ENCODE data around the gene ARSG. TPM values are rescaled to one million over a fixed set of nuclear protein-coding genes. Genes with fewer than 3 reads are reported as not detected.
A peak's percentile ranks its signal among the peaks of the same experiment; 100 is the strongest.

The ARSG gene
- total RNA-seq, 1 donor from 2014 or later, result 19.5 TPM

DNA sequence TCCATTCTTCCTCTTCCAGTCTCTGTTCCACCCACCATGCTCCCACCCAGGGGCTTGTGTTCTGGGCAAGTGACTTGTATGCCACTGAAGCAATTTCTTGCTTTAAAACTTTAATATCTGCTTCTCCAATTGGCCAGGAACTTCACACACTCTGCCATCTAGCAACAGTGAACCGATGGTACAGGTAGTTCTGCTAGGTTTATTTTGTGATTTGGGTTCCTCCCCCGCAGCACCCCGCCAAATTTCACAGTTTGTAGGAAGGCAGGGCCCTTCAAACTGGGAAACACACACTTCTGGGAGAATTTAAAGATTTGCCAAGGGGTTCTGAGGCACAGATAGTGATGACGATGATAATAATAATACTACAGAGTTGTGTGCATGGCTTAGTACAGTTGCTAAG, 3.3 kb downstream of the ARSG start:
- peaks cover 26% of the 10 kb centered on the region for H3K4me1 Mint-ChIP-seq
- Histone ChIP-seq H3K27me3 (peaks cover 37% of the 10 kb centered on the region), H3F3A (ENCODE audit: low read depth) (peaks cover 50% of the 10 kb centered on the region), H3K27ac (no peak overlapping the region), H3K36me3 (no peaks in the 10 kb centered on the region), H3K4me1 (peaks cover 47% of the 10 kb centered on the region), H3K4me3 (no peak overlapping the region), H3K4me2 (no peak overlapping the region), H3K9me3 (ENCODE audit: low read depth) (no peaks in the 10 kb centered on the region), H3K79me2 (ENCODE audit: low read depth) (no peaks in the 10 kb centered on the region), H4K20me1 (ENCODE audit: low read depth) (peaks cover 9% of the 10 kb centered on the region), H2AFZ (replicated peaks) (no peak overlapping the region), H3K9ac (no peak overlapping the region)
- no peak overlapping the region for H3K27ac Mint-ChIP-seq
- TF ChIP-seq EZH2phosphoT487 (IDR thresholded peaks at IDR 0.05) (no peak), EZH2 (IDR thresholded peaks at IDR 0.05) (no peak)
- TF ChIP-seq, protein P1, sequence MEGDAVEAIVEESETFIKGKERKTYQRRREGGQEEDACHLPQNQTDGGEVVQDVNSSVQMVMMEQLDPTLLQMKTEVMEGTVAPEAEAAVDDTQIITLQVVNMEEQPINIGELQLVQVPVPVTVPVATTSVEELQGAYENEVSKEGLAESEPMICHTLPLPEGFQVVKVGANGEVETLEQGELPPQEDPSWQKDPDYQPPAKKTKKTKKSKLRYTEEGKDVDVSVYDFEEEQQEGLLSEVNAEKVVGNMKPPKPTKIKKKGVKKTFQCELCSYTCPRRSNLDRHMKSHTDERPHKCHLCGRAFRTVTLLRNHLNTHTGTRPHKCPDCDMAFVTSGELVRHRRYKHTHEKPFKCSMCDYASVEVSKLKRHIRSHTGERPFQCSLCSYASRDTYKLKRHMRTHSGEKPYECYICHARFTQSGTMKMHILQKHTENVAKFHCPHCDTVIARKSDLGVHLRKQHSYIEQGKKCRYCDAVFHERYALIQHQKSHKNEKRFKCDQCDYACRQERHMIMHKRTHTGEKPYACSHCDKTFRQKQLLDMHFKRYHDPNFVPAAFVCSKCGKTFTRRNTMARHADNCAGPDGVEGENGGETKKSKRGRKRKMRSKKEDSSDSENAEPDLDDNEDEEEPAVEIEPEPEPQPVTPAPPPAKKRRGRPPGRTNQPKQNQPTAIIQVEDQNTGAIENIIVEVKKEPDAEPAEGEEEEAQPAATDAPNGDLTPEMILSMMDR (IDR thresholded peaks at IDR 0.05), result no peak
- peaks cover 19% of the 10 kb centered on the region for H3K27me3 Mint-ChIP-seq (ENCODE audit: insufficient read depth, low read depth)
- peaks cover 8% of the 10 kb centered on the region for H3K9me3 Mint-ChIP-seq
- H3K36me3 Mint-ChIP-seq, result peaks cover 2% of the 10 kb centered on the region
- no peak for DNase-seq (ENCODE audit: low spot score)
- H3K4me3 Mint-ChIP-seq, result no peak overlapping the region

DNA sequence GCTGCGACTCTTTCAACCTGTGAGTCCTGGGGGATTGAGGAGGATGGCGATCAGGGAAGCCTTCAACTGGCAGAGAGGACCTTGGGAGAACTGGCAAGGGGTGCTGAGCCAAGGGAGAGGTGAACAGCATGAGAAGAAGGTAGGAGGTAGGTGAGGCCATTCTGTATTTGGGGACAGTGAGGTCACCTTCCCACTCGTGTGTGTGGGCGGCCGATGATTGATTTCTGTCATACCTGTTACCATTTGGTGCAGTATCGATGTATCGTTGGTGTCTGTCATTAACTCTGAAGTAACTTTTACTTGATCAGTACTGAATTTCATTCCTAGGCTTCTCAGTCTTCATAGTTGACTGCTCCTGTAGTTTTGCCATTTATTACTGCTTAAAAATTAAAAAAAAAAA, 3.8 kb downstream of the ARSG start:
- no peak overlapping the region for H3K4me2 ChIP-seq
- Mint-ChIP-seq H3K36me3 (peaks cover 2% of the 10 kb centered on the region), H3K27me3 (ENCODE audit: insufficient read depth, low read depth) (peaks cover 20% of the 10 kb centered on the region), H3K27ac (no peak overlapping the region), H3K9me3 (peaks cover 8% of the 10 kb centered on the region), H3K4me3 (no peak overlapping the region), H3K4me1 (peaks cover 22% of the 10 kb centered on the region)
- H2AFZ ChIP-seq (replicated peaks), result no peak overlapping the region
- no peak overlapping the region for H3K27ac ChIP-seq
- H3K27me3 ChIP-seq, result peaks cover 33% of the 10 kb centered on the region
- TF ChIP-seq EZH2phosphoT487 (IDR thresholded peaks at IDR 0.05), result no peak
- no peak for DNase-seq (ENCODE audit: low spot score)
- no peaks in the 10 kb centered on the region for H3K9me3 ChIP-seq (ENCODE audit: low read depth)
- peaks cover 42% of the 10 kb centered on the region for H3K4me1 ChIP-seq
- peaks cover 46% of the 10 kb centered on the region for H3F3A ChIP-seq (ENCODE audit: low read depth)
- H4K20me1 ChIP-seq (ENCODE audit: low read depth), result peaks cover 4% of the 10 kb centered on the region
- H3K4me3 ChIP-seq, result no peak overlapping the region
- no peaks in the 10 kb centered on the region for H3K36me3 ChIP-seq
- no peaks in the 10 kb centered on the region for H3K79me2 ChIP-seq (ENCODE audit: low read depth)
- no peak overlapping the region for H3K9ac ChIP-seq

DNA sequence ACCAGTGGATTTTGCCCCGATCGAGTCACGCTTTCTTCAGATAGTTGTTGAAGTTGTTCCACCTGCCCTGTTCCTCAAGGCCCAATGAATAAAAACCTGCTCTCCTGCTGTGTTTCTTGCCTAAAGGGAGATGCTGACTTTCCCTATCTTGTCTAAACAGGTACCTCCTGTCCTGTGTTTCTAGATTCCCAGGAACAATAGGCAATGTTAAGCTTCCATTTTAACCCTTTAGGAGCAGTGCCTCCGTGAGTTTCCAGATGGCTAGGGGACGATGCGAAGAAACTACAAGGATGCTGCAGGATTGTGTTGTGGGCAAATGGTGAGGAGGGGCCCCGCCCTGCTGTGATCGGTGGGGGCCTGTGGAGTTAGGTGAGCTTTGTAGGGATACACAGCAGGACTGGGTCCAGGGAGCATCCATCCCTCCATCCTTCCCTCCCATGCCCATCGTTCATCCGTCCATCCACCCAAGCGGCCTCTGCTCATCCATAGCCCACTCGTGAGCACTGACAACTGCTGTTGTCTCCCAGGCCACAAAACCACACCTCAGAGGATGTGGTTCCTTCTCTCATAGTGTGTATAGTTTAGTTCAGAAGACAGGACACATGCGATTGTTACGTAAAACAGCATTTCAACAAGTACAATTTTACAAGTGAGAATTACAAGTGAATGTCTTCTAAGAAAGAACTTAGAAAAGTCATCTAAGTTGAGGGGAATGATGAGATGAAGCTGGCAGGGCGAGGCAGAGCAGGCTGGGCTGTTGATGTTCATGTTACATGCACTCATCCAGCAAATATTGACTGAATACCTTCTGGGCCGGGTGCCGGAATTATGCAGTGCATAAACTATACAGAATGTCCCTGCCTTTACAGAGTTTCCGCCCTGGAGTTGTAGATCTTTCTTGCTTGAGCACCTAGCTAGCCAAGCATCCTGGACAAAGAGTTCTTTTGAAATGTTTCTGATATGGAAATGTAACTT, 5.2 kb downstream of the ARSG start:
- no peak overlapping the region for H3K27ac ChIP-seq
- peaks cover 43% of the 10 kb centered on the region for H3F3A ChIP-seq (ENCODE audit: low read depth)
- peaks cover 21% of the 10 kb centered on the region for H3K27me3 ChIP-seq
- no peak for DNase-seq (ENCODE audit: low spot score)
- H2AFZ ChIP-seq (replicated peaks), result no peak overlapping the region
- peaks cover 13% of the 10 kb centered on the region for H3K9me3 Mint-ChIP-seq
- peaks cover 17% of the 10 kb centered on the region for H3K4me1 Mint-ChIP-seq
- H3K4me3 ChIP-seq, result no peak overlapping the region
- H3K4me1 ChIP-seq, result peaks cover 40% of the 10 kb centered on the region
- no peaks in the 10 kb centered on the region for H3K79me2 ChIP-seq (ENCODE audit: low read depth)
- H3K36me3 ChIP-seq, result no peaks in the 10 kb centered on the region
- peak overlapping the region; percentile 2 for H3K4me2 ChIP-seq
- TF ChIP-seq, protein P1 (IDR thresholded peaks at IDR 0.05), result no peak
- TF ChIP-seq EZH2phosphoT487 (IDR thresholded peaks at IDR 0.05) (no peak), EZH2 (IDR thresholded peaks at IDR 0.05) (no peak)
- H3K9ac ChIP-seq, result no peak overlapping the region
- H3K9me3 ChIP-seq (ENCODE audit: low read depth), result no peaks in the 10 kb centered on the region
- H3K27ac Mint-ChIP-seq, result no peak overlapping the region
- no peak overlapping the region for H3K4me3 Mint-ChIP-seq
- H4K20me1 ChIP-seq (ENCODE audit: low read depth), result no peaks in the 10 kb centered on the region
- H3K27me3 Mint-ChIP-seq (ENCODE audit: insufficient read depth, low read depth), result peaks cover 15% of the 10 kb centered on the region
- peaks cover 2% of the 10 kb centered on the region for H3K36me3 Mint-ChIP-seq

DNA sequence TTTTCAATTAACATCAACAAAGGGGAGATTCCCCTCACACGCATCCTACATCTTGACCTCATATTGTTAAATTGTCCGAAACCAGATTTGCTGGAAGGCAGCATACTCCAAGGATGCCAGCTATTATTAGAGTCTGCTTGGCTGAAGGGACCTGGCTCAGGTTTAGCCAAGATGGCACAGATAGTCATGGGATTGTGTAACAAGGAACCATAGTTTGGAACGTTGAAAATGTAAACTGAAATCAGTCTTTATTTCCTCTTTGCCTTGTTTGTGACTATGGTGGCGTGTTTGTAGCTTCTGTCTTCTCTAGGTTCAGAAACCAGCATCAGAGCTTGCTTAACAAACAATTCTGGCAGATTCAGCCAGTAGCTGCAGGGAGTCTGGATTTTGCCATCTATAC, 5.9 kb downstream of the ARSG start:
- peaks cover 42% of the 10 kb centered on the region for H3F3A ChIP-seq (ENCODE audit: low read depth)
- no peak overlapping the region for H2AFZ ChIP-seq (replicated peaks)
- no peak overlapping the region for H3K9ac ChIP-seq
- Mint-ChIP-seq H3K27ac (no peak overlapping the region), H3K4me3 (no peak overlapping the region), H3K27me3 (ENCODE audit: insufficient read depth, low read depth) (peaks cover 15% of the 10 kb centered on the region), H3K9me3 (peaks cover 16% of the 10 kb centered on the region), H3K4me1 (peaks cover 22% of the 10 kb centered on the region), H3K36me3 (peaks cover 2% of the 10 kb centered on the region)
- peaks cover 47% of the 10 kb centered on the region for H3K4me1 ChIP-seq
- no peaks in the 10 kb centered on the region for H3K36me3 ChIP-seq
- no peak for DNase-seq (ENCODE audit: low spot score)
- no peak overlapping the region for H3K27ac ChIP-seq
- H3K4me3 ChIP-seq, result no peak overlapping the region
- no peak overlapping the region for H3K4me2 ChIP-seq
- no peaks in the 10 kb centered on the region for H4K20me1 ChIP-seq (ENCODE audit: low read depth)
- no peaks in the 10 kb centered on the region for H3K79me2 ChIP-seq (ENCODE audit: low read depth)
- TF ChIP-seq, protein P1 (IDR thresholded peaks at IDR 0.05), result no peak
- no peaks in the 10 kb centered on the region for H3K9me3 ChIP-seq (ENCODE audit: low read depth)
- H3K27me3 ChIP-seq, result peaks cover 15% of the 10 kb centered on the region
